Measurements from ENCODE around the gene BMPR1A. TPM values are rescaled to one million over a fixed set of nuclear protein-coding genes. Genes with fewer than 3 reads are reported as not detected.

BMPR1A gene
- polyA plus RNA-seq, 1 experiment, result 21.4 TPM

GRCh38 chr10:86833969-86834368, 77.5 kb downstream of the BMPR1A start:
- no peak overlapping the region for H3K4me3 ChIP-seq (ENCODE audit: low read depth, low read length)
- CTCF ChIA-PET, result interaction anchor here (0.9 kb wide), 1 partner anchor 434 kb away, joined by 3 read pairs; no protein-coding TSS in a partner anchor
- no peak for TF ChIP-seq CTCF (IDR thresholded peaks at IDR 0.05; ENCODE audit: insufficient read depth, low read depth, low read length)
- POLR2A ChIA-PET, result no interaction called here
- no peak for DNase-seq (ENCODE audit: low read depth)
- no peaks in the 10 kb centered on the region for H3K36me3 ChIP-seq (ENCODE audit: control insufficient read depth, insufficient read depth, low read length)
- H3K27me3 ChIP-seq (ENCODE audit: control insufficient read depth, insufficient read depth, low read length), result no peaks in the 10 kb centered on the region

GRCh38 chr10:86836044-86836443, 79.6 kb downstream of the BMPR1A start:
- POLR2A ChIA-PET, result no interaction called here
- no peak for DNase-seq (ENCODE audit: low read depth)
- no peak for TF ChIP-seq CTCF (IDR thresholded peaks at IDR 0.05; ENCODE audit: insufficient read depth, low read depth, low read length)
- H3K36me3 ChIP-seq (ENCODE audit: control insufficient read depth, insufficient read depth, low read length), result no peaks in the 10 kb centered on the region
- CTCF ChIA-PET, result interaction anchor here (0.6 to 1.3 kb wide), 4 partner anchors 16 to 261 kb away, joined by 3 read pairs; no protein-coding TSS in a partner anchor
- no peak overlapping the region for H3K4me3 ChIP-seq (ENCODE audit: low read depth, low read length)
- no peaks in the 10 kb centered on the region for H3K27me3 ChIP-seq (ENCODE audit: control insufficient read depth, insufficient read depth, low read length)

GRCh38 chr10:86837663-86838062, 81.2 kb downstream of the BMPR1A start:
- Histone ChIP-seq H3K4me3 (ENCODE audit: low read depth, low read length) (no peak overlapping the region), H3K36me3 (ENCODE audit: control insufficient read depth, insufficient read depth, low read length) (peaks cover 1% of the 10 kb centered on the region), H3K27me3 (ENCODE audit: control insufficient read depth, insufficient read depth, low read length) (no peaks in the 10 kb centered on the region)
- no peak for TF ChIP-seq CTCF (IDR thresholded peaks at IDR 0.05; ENCODE audit: insufficient read depth, low read depth, low read length)
- CTCF ChIA-PET, result interaction anchor here (0.7 kb wide), 1 partner anchor 32 kb away, joined by 4 read pairs; no protein-coding TSS in a partner anchor
- no peak for DNase-seq (ENCODE audit: low read depth)
- POLR2A ChIA-PET, result no interaction called here

- CTCF ChIA-PET, result interaction anchor here (0.6 kb wide), 1 partner anchor 244 kb away, joined by 3 read pairs; no protein-coding TSS in a partner anchor
- TF ChIP-seq CTCF (IDR thresholded peaks at IDR 0.05; ENCODE audit: insufficient read depth, low read depth, low read length), result no peak
- H3K27me3 ChIP-seq (ENCODE audit: control insufficient read depth, insufficient read depth, low read length), result no peaks in the 10 kb centered on the region
- H3K36me3 ChIP-seq (ENCODE audit: control insufficient read depth, insufficient read depth, low read length), result peaks cover 1% of the 10 kb centered on the region
- no peak for DNase-seq (ENCODE audit: low read depth)
- POLR2A ChIA-PET, result no interaction called here
- H3K4me3 ChIP-seq (ENCODE audit: low read depth, low read length), result no peak overlapping the region
Measured at GRCh38 chr10:86840498-86840897, 84.1 kb downstream of the BMPR1A start.

- ChIA-PET POLR2A (no interaction called here), CTCF (no interaction called here)
- TF ChIP-seq CTCF (IDR thresholded peaks at IDR 0.05; ENCODE audit: insufficient read depth, low read depth, low read length), result no peak
- no peaks in the 10 kb centered on the region for H3K27me3 ChIP-seq (ENCODE audit: control insufficient read depth, insufficient read depth, low read length)
- no peak overlapping the region for H3K4me3 ChIP-seq (ENCODE audit: low read depth, low read length)
- no peak for DNase-seq (ENCODE audit: low read depth)
- peaks cover 3% of the 10 kb centered on the region for H3K36me3 ChIP-seq (ENCODE audit: control insufficient read depth, insufficient read depth, low read length)
Measured at GRCh38 chr10:86846088-86846487, 89.7 kb downstream of the BMPR1A start.
